Thymus (tissue), 11 donors: ENCODE measurements around the gene AUTS2. TPM values are rescaled to one million over a fixed set of nuclear protein-coding genes. Genes with fewer than 3 reads are reported as not detected.

Experiments used
- DNase-seq, 9 donors: peaks; one replicate each; pipeline ENCODE4 v3.0.0-alpha.2; 2013; ENCODE audit warnings: low spot score in 9 of 9, low read depth in 6 of 9, missing footprints in 1 of 9
- H3K27ac ChIP-seq, 2 donors: one replicate each; pipeline ENCODE4 v1.5.1; 2013; ENCODE audit warnings: control low read depth in 1 of 2, low read depth in 1 of 2, low read length in 1 of 2, mild to moderate bottlenecking in 1 of 2, moderate library complexity in 1 of 2
- H3K27me3 ChIP-seq, 2 donors: one replicate each; pipeline ENCODE4 v1.5.1; 2013; ENCODE audit warnings: low read length in 1 of 2; ENCODE audit not compliant: control insufficient read depth in 2 of 2, insufficient read depth in 1 of 2
- H3K36me3 ChIP-seq, 2 donors: one replicate each; pipeline ENCODE4 v1.5.1; 2013; ENCODE audit warnings: low read length in 1 of 2, mild to moderate bottlenecking in 1 of 2, moderate library complexity in 1 of 2; ENCODE audit not compliant: control insufficient read depth in 2 of 2, insufficient read depth in 2 of 2
- H3K4me1 ChIP-seq, 2 donors: one replicate each; pipeline ENCODE4 v1.5.1; 2013; ENCODE audit warnings: low read length in 2 of 2; ENCODE audit not compliant: control insufficient read depth in 2 of 2, insufficient read depth in 2 of 2
- H3K4me3 ChIP-seq, 2 donors: one replicate each; pipeline ENCODE4 v1.5.1; 2013; ENCODE audit warnings: low read length in 2 of 2, control low read depth in 1 of 2, mild to moderate bottlenecking in 1 of 2
- H3K9me3 ChIP-seq, 2 donors: one replicate each; pipeline ENCODE4 v1.5.1; 2013; ENCODE audit warnings: low read length in 1 of 2, mild to moderate bottlenecking in 1 of 2; ENCODE audit not compliant: control insufficient read depth in 2 of 2, insufficient read depth in 1 of 2
- WGBS: extraction: QIAGEN DNeasy Blood & Tissue Kit; methylation state at CpG from one replicate; pipeline ENCODE4 v1.1.7; 2013; 5-methylcytosine and 5-hydroxymethylcytosine counted together
- polyA plus RNA-seq: library from polyadenylated mRNA; stranded (reverse); fragments of 200-250 nt; gene quantifications from one replicate; pipeline ENCODE4 v1.2.3, GENCODE V29; 2013
- total RNA-seq: library from RNA; stranded (reverse); fragments of 120-200 nt; gene quantifications from one replicate; pipeline ENCODE4 v1.2.4, GENCODE V29; 2013
- donor health status: healthy.

AUTS2 gene
- total and polyA plus RNA-seq, 2 donors = 9.2 to 17.1 TPM

DNA sequence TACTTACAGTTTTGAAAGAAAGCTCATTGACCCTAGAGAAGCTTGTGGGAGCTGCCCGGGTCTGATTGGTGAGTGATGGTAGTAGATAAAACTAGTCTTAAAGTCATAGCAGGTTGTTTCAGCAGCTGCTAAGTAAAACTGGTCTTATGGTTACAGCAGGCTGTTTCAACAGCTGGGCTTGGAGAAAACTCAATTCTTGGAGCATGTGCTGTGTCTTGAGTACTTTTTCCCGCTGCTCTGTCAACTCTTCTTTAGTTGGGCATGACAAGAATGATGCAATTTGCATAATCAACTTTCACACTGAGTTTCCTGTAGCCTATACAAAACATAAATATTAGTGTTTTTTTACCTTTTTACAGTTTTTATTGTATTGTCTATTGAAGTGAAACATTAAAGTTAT is 707.9 kb downstream of the AUTS2 start:
- DNase-seq = no peak
- Histone ChIP-seq H3K27ac (no peak overlapping the region), H3K4me1 (no peaks in the 10 kb centered on the region), H3K9me3 (no peaks in the 10 kb centered on the region), H3K36me3 (no peaks in the 10 kb centered on the region), H3K27me3 (no peaks in the 10 kb centered on the region), H3K4me3 (no peak overlapping the region)
- 98% methylated on average over 2 of the region's 2 CpGs for WGBS

DNA sequence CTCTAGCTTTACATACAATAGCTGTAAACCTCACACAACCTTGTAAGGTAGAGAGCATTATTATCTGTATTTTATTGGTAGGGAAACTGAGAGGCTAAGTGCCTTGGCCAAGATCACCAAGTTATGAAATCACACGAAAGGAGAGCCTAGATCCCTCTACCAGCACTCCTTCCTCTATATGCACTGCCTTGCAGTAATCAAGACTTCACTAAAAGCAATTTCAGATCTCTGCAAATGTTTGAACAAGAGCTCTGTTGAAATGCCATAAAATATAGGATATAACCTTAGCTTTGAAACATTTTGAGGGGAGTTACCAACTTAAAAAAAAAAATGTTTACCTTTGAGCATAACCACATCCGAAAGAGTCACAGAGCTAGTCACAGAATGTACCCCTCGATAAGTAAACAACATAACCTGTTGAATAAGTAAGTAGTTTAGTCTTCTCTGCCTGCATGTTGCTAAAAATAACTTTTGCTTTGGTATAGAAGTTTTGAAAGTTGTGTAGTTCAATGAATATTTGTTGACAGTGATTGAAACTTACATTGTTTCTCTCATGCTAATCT is 709.4 kb downstream of the AUTS2 start:
- Histone ChIP-seq H3K4me1 (peaks cover 0 to 2% of the 10 kb centered on the region in 2 donors), H3K4me3 (no peak overlapping the region), H3K9me3 (no peaks in the 10 kb centered on the region), H3K27me3 (no peaks in the 10 kb centered on the region), H3K36me3 (no peaks in the 10 kb centered on the region), H3K27ac (peak overlapping the region; percentile 23 to 81)
- DNase-seq = peak in 1 of 9 donors; percentile 48
- WGBS = 92% methylated on average over 3 of the region's 3 CpGs

GRCh38 chr7:70312336-70312735 is 714.1 kb downstream of the AUTS2 start:
- DNase-seq = peak in 1 of 9 donors; percentile 52
- 79% methylated on average over 1 of the region's 1 CpG for WGBS
- Histone ChIP-seq H3K27ac (no peak overlapping the region), H3K9me3 (no peaks in the 10 kb centered on the region), H3K4me1 (peaks cover 0 to 3% of the 10 kb centered on the region in 2 donors), H3K36me3 (no peaks in the 10 kb centered on the region), H3K4me3 (no peak overlapping the region), H3K27me3 (no peaks in the 10 kb centered on the region)

- H3K4me3 ChIP-seq = no peak overlapping the region
- peaks cover 0 to 9% of the 10 kb centered on the region in 2 donors for H3K4me1 ChIP-seq
- no peaks in the 10 kb centered on the region for H3K9me3 ChIP-seq
- no peaks in the 10 kb centered on the region for H3K36me3 ChIP-seq
- no peak for DNase-seq
- WGBS = 97% methylated on average over 3 of the region's 3 CpGs
- H3K27me3 ChIP-seq = no peaks in the 10 kb centered on the region
- H3K27ac ChIP-seq = no peak overlapping the region
Observed at GRCh38 chr7:70313271-70313670, 715.0 kb downstream of the AUTS2 start.

GRCh38 chr7:70313687-70314086 is 715.4 kb downstream of the AUTS2 start:
- WGBS = 98% methylated on average over 10 of the region's 10 CpGs
- H3K36me3 ChIP-seq = no peaks in the 10 kb centered on the region
- no peaks in the 10 kb centered on the region for H3K9me3 ChIP-seq
- no peak overlapping the region for H3K4me3 ChIP-seq
- H3K27ac ChIP-seq = no peak overlapping the region
- H3K4me1 ChIP-seq = peaks cover 0 to 13% of the 10 kb centered on the region in 2 donors
- H3K27me3 ChIP-seq = no peaks in the 10 kb centered on the region
- DNase-seq = no peak

DNA sequence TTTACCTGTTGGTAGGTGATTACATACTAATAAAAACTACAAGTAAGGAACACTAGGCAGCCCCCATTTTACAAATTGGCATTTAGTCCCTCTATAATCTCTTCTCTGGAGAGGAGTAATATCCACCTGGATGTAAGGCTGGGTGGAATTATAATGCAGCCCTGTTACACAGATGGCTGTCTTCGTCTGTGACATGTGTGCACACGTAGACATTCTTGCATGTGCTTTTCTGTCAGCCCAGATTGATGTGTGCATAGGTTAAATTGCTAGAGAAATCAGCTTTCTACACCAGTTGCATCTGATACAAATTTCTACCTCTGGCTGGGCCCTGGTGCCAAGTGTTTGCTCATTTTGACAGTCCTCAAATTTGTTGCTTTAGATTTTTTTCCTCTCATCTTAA is 715.9 kb downstream of the AUTS2 start:
- H3K9me3 ChIP-seq = no peaks in the 10 kb centered on the region
- no peaks in the 10 kb centered on the region for H3K27me3 ChIP-seq
- H3K27ac ChIP-seq = no peak overlapping the region
- DNase-seq = no peak
- WGBS = 94% methylated on average over 2 of the region's 2 CpGs
- no peaks in the 10 kb centered on the region for H3K36me3 ChIP-seq
- H3K4me1 ChIP-seq = peaks cover 0 to 16% of the 10 kb centered on the region in 2 donors
- no peak overlapping the region for H3K4me3 ChIP-seq

GRCh38 chr7:70316745-70317144 is 718.5 kb downstream of the AUTS2 start:
- Histone ChIP-seq H3K36me3 (no peaks in the 10 kb centered on the region), H3K27me3 (no peaks in the 10 kb centered on the region), H3K4me1 (peaks cover 0 to 16% of the 10 kb centered on the region in 2 donors), H3K27ac (peak overlapping the region in 1 of 2 donors; percentile 64), H3K4me3 (no peak overlapping the region), H3K9me3 (no peaks in the 10 kb centered on the region)
- peak in 4 of 9 donors; percentile 22 to 71 (median 46) for DNase-seq
- WGBS = 89% methylated on average over 7 of the region's 7 CpGs

DNA sequence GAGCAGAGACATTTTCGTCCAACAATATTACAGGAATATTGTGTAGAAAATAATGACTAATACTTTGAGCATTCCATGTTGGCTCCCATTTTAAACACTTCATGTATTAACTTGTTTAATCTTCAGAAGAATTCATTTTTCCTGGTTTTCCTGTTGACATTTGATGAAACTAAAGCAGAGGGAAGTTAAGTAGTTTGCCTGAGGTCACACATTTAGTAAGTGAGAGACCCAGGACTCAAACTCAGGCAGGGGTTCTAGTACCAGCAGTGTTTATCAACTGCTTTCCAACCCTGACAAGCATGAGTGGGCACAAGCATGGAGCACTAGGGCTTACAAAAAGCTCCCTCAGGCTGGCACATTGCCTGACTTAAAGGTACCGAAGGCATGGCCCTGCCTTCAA is 719.1 kb downstream of the AUTS2 start:
- Histone ChIP-seq H3K4me1 (peaks cover 0 to 16% of the 10 kb centered on the region in 2 donors), H3K27ac (peak overlapping the region in 1 of 2 donors; percentile 68), H3K27me3 (no peaks in the 10 kb centered on the region), H3K36me3 (no peaks in the 10 kb centered on the region), H3K9me3 (no peaks in the 10 kb centered on the region), H3K4me3 (no peak overlapping the region)
- WGBS = 94% methylated on average over 2 of the region's 2 CpGs
- no peak for DNase-seq

GRCh38 chr7:70318511-70318910 is 720.2 kb downstream of the AUTS2 start:
- no peaks in the 10 kb centered on the region for H3K36me3 ChIP-seq
- no peaks in the 10 kb centered on the region for H3K9me3 ChIP-seq
- H3K4me1 ChIP-seq = peaks cover 0 to 14% of the 10 kb centered on the region in 2 donors
- no peak overlapping the region for H3K4me3 ChIP-seq
- WGBS = 84% methylated on average over 1 of the region's 1 CpG
- no peaks in the 10 kb centered on the region for H3K27me3 ChIP-seq
- DNase-seq = peak in 4 of 9 donors; percentile 15 to 69 (median 32)
- no peak overlapping the region for H3K27ac ChIP-seq
